ENCODE data around the gene NEIL1.

GRCh38 chr15:75349851-75350588 is 3.2 kb downstream of the NEIL1 start:
- no peak for TF ChIP-seq CTCF (IDR thresholded peaks at IDR 0.05)
- TF ChIP-seq POLR2AphosphoS5 (IDR thresholded peaks at IDR 0.05) = no peak

Measured in breast epithelium (tissue), 3 donors.